IPS-15b (cell line): ENCODE results near the gene CYP51A1.
"Not testable (repeated sequence)": the region's sequence is repeated elsewhere in the genome, so short reads cannot be mapped to it uniquely, and the experiment has no call there.

ENCODE experiments used
- H3K27me3 ChIP-seq: one replicate; pipeline ENCODE4 v1.6.1; 2013; ENCODE audit warnings: low read length; ENCODE audit not compliant: control insufficient read depth, insufficient read depth
- H3K36me3 ChIP-seq: one replicate; pipeline ENCODE4 v1.6.1; 2013; ENCODE audit warnings: low read length; ENCODE audit not compliant: control insufficient read depth, insufficient read depth
- H3K4me1 ChIP-seq: one replicate; pipeline ENCODE4 v1.6.1; 2013; ENCODE audit warnings: mild to moderate bottlenecking, low read length; ENCODE audit not compliant: control insufficient read depth, insufficient read depth
- H3K4me3 ChIP-seq: one replicate; pipeline ENCODE4 v1.5.1; 2013; ENCODE audit warnings: low read depth, low read length
- H3K9ac ChIP-seq: one replicate; pipeline ENCODE4 v1.6.1; 2013; ENCODE audit warnings: low read depth, mild to moderate bottlenecking, low read length
- H3K9me3 ChIP-seq: one replicate; pipeline ENCODE4 v1.6.1; 2013; ENCODE audit warnings: mild to moderate bottlenecking, low read length; ENCODE audit not compliant: control insufficient read depth, insufficient read depth

The CYP51A1 gene

DNA sequence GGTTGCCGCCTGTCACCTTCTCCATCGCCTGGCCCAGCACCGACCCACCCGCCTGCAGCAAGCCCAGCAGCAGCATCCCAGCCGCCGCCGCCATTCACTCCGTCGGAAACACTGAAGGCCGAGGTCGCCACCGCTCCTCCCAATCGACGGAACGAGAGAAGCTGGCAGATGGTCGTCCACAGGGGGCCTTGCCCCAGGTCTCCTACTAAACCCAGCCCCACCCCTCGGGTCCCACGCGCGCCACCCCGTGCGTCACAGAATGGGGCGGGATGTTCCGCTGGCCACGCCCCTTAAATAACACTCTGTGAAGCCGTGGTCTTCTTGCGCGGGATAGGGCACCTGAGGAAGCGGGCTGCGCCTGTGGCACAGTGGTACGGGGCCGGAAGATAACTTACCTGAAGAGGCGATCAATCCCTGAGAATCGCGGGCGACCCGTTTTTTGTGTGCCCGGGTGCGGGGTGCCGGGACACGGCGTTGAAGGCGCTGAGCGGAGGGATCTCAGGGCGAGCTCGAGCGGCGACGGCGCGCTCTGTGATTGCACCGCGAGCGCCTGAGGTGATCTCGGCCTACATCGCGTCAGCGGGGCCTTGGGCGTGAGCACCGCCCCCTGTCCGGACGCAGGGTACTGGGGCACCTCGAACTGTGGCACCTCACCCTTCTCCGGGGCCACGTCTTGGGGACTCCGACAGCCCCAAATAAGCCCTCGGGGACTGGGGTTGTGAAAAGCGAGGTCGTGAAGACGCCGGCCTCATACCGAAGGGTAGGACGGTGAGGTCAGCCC is at the start of gene CYP51A1:
Gene CYP51A1, minus strand, starts transcription at position 207 of the 781 bp plus-strand sequence. Its CDS starts 113 bp downstream, at position 94.
- no peaks in the 10 kb centered on the region for H3K9me3 ChIP-seq
- H3K4me3 ChIP-seq: peak within 1 kb of the TSS; percentile 86

GRCh38 chr7:92178928-92179924 is 44.9 kb upstream of the CYP51A1 start, which contains the start of gene LRRD1:
LRRD1 (minus strand) TSS chr7:92179142; CDS start chr7:92165202, 13,940 bp downstream.
- no peaks in the 10 kb centered on the region for H3K36me3 ChIP-seq
- H3K9ac ChIP-seq: peak within 1 kb of the TSS; percentile 62

More for the DNA sequence above, at the start of gene CYP51A1:
- H3K27me3 ChIP-seq: peaks cover 4% of the 10 kb centered on the region
- H3K36me3 ChIP-seq: no peaks in the 10 kb centered on the region
- H3K9ac ChIP-seq: peak within 1 kb of the TSS; percentile 90
- H3K4me1 ChIP-seq: peaks cover 7% of the 10 kb centered on the region

DNA sequence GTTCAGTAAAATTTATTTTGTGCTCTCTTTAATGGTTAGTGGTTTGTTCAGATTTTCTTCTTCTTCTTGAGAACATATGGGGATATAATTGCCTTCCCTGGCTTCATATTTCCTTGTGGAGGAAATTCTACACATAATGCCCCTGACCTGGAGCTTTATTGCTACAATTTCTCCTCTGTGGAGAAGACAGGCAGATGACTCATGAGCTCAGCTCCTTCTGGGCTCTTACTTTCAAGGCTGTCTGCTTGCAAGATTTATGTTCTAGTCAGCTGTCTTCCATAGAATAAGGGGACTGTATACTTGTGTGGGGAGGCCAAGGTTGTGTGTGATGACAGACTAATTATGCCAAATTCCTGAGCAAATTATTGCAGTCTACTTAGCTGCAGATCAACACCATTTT is 43.1 kb upstream of the CYP51A1 start:
- H3K4me3 ChIP-seq: no peak overlapping the region
- H3K36me3 ChIP-seq: no peaks in the 10 kb centered on the region
- H3K27me3 ChIP-seq: peaks cover 6% of the 10 kb centered on the region
- no peaks in the 10 kb centered on the region for H3K9me3 ChIP-seq
- H3K4me1 ChIP-seq: no peaks in the 10 kb centered on the region
- H3K9ac ChIP-seq: no peak overlapping the region

More at GRCh38 chr7:92178928-92179924, 44.9 kb upstream of the CYP51A1 start, which contains the start of gene LRRD1:
- Histone ChIP-seq H3K9me3 (no peaks in the 10 kb centered on the region), H3K4me1 (no peaks in the 10 kb centered on the region), H3K27me3 (peaks cover 6% of the 10 kb centered on the region), H3K4me3 (peak within 1 kb of the TSS; percentile 65)

GRCh38 chr7:92169529-92169928 is 35.3 kb upstream of the CYP51A1 start:
- H3K4me1 ChIP-seq, H3K36me3 ChIP-seq, H3K9ac ChIP-seq, H3K27me3 ChIP-seq, H3K4me3 ChIP-seq, H3K9me3 ChIP-seq: not testable (repeated sequence)

DNA sequence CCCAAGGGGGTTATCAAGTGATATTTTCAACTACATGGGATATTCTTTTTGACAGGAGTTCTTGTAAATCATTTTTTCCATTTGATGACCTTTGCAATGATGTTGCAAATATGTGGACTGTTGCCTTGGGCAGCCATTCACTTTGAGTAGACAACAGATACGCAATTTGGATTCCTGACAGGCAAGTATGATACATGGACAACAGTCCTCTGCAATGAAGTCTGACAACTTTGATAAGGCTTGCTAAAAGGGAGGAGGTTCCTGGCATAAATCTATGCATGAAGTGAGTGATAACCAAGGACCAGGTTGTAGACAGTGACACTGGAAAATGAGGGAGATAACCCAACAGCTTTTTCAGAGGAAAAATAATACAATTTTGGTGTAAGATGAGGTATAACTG is 27.0 kb upstream of the CYP51A1 start:
- Histone ChIP-seq H3K9me3 (no peaks in the 10 kb centered on the region), H3K36me3 (no peaks in the 10 kb centered on the region), H3K4me3 (no peak overlapping the region), H3K27me3 (no peaks in the 10 kb centered on the region), H3K4me1 (no peaks in the 10 kb centered on the region), H3K9ac (no peak overlapping the region)

GRCh38 chr7:92158660-92159575 is 24.6 kb upstream of the CYP51A1 start:
- Histone ChIP-seq H3K9me3 (no peaks in the 10 kb centered on the region), H3K36me3 (no peaks in the 10 kb centered on the region), H3K9ac (no peak overlapping the region), H3K4me1 (no peaks in the 10 kb centered on the region), H3K27me3 (no peaks in the 10 kb centered on the region), H3K4me3 (no peak overlapping the region)

DNA sequence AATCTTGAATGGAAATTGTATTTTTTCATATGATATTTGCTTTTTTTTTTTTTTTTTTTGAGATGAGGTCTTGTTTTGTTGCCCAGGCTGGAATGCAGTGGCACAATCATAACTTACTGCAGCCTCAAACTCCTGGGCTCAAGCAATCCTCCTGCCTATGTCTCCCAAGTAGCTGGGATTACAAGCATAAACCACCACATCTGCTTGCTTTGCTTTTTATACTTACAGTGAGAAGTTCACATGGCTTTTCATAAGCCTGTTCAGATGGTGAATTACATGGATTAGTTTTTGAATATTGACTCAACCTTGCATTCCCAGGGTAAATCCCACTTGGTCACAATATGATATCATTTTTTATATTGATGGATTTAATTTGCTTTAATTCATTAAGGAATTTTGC is 22.7 kb upstream of the CYP51A1 start:
- H3K27me3 ChIP-seq: no peaks in the 10 kb centered on the region
- H3K36me3 ChIP-seq: no peaks in the 10 kb centered on the region
- H3K4me3 ChIP-seq: no peak overlapping the region
- H3K9ac ChIP-seq: no peak overlapping the region
- H3K4me1 ChIP-seq: no peaks in the 10 kb centered on the region
- no peaks in the 10 kb centered on the region for H3K9me3 ChIP-seq

DNA sequence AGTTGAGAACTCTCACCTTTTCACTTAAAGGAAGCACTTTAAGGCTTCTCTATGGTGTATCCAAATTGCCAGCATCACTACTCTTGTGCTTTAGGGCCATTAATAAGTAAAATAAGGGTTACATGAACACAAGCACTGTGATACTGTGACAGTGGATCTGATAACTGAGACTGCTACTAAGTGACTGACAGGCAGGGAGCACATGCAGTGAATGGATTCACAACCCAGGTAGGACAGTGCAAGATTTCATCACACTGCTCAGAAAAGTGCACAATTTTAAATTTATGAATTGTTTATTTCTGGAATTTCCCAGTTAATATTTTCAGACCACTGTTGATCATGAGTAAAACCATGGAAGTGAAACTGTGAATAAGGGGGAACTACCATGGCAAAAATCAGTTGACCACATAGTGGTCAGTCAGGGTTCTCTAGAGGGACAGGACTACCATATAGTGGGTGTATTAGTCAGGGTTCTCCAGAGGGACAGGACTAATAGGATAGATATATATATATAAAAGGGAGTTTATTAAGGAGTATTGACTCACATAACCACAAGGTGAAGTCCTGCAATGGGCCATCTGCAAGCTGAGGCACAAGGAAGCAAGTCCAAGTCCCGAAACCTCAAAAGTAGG is 20.9 kb upstream of the CYP51A1 start:
- no peak overlapping the region for H3K9ac ChIP-seq
- H3K36me3 ChIP-seq: no peaks in the 10 kb centered on the region
- H3K4me3 ChIP-seq: no peak overlapping the region
- no peaks in the 10 kb centered on the region for H3K4me1 ChIP-seq
- no peaks in the 10 kb centered on the region for H3K27me3 ChIP-seq
- no peaks in the 10 kb centered on the region for H3K9me3 ChIP-seq

- Histone ChIP-seq H3K9ac (no peak overlapping the region), H3K4me1 (no peaks in the 10 kb centered on the region), H3K27me3 (no peaks in the 10 kb centered on the region), H3K9me3 (no peaks in the 10 kb centered on the region), H3K4me3 (no peak overlapping the region), H3K36me3 (no peaks in the 10 kb centered on the region)
Measured at GRCh38 chr7:92150450-92151017, 16.3 kb upstream of the CYP51A1 start.

- Histone ChIP-seq H3K27me3 (no peaks in the 10 kb centered on the region), H3K36me3 (no peaks in the 10 kb centered on the region)
Measured at GRCh38 chr7:92149736-92150239, 15.5 kb upstream of the CYP51A1 start.

More at GRCh38 chr7:92149736-92150239, 15.5 kb upstream of the CYP51A1 start:
- Histone ChIP-seq H3K9me3 (no peaks in the 10 kb centered on the region), H3K4me3 (no peak overlapping the region), H3K4me1 (no peaks in the 10 kb centered on the region), H3K9ac (no peak overlapping the region)
